Activated T-helper 1 cell treated with anti-CD3 and anti-CD28 coated beads, Interleukin-2, amount 50 U/mL, for 16 hours (primary cell): ENCODE measurements around the gene PBX1.

ENCODE experiments used
- DNase-seq, 2 donors: peaks; one replicate each; pipeline ENCODE4 v3.0.0-alpha.2; 2020; ENCODE audit warnings: low read depth in 1 of 2, low spot score in 1 of 2

PBX1 gene

DNA sequence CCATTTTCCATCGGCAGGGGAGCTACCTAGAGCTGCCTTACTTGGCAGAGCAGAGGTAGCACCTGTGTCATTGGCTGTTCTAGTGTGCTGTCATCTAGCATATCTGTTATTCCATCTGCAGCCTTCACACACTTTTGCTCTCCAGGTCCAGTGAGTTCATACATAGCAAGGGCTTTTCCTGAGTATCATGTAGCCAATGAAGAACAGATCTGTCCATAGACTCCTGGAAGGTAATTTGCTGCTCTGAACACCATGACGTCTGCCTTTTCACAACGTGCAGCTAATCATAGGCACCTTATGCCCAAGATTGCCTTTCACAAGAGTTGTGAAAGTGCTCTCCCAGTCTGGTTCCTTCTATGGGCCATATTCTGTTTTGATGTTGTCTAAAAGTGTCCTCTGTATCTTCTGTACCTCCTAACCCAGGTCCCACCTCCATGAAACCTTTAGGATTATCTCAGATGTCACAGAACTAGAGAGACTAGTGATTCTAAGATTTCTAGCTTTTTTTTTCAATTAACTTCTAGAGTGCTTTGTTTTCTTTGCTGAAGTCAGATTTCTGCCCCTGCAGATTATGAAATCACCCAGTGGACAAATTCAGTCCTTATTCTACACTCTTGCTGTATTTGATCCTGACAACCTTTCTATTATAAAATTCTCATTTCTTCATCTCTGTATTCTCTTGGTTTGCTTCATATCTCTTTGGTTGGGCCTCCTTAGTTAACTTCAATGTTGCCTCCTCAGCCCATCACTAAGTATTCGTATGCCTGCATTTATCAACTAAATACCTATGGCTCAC is 134.8 kb downstream of the PBX1 start:
- DNase-seq = no peak

- DNase-seq = no peak
Observed at GRCh38 chr1:164694505-164694904, 135.5 kb downstream of the PBX1 start.

- no peak for DNase-seq
Observed at GRCh38 chr1:164695956-164696665, 137.1 kb downstream of the PBX1 start.

DNA sequence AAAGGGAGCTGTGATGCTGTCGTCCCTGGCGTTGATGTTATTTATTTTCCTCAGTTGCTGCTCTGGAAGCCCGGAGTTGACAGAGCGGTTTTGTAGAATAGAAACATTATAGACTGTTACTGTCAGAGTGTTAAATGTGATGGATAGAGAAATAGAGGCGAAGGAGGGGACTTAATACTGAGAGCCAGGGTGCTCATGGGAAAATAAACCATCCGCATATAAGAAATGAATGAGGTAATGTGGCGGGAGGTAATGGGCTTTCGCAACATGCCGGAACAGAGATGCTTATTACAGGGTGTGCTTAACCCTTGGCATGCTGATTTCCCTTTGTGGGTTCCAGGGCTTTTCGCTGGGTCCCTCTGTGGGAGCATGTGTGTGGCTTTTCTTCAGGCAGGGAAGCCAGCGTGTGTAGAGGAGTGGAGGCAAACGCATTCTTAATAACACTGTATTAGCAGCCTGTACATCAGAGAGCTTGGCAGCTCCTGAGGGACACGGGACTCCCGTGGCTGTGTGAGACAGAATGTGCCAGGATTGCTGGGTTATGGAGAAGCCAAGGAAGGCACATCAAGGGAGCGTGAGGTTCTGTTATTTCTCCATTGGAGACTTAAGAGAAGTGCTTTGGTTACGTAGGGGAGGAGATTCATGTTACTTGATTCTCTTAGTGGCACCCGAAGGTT is 141.0 kb downstream of the PBX1 start:
- no peak for DNase-seq

- no peak for DNase-seq
Observed at GRCh38 chr1:164700683-164701082, 141.7 kb downstream of the PBX1 start.

DNA sequence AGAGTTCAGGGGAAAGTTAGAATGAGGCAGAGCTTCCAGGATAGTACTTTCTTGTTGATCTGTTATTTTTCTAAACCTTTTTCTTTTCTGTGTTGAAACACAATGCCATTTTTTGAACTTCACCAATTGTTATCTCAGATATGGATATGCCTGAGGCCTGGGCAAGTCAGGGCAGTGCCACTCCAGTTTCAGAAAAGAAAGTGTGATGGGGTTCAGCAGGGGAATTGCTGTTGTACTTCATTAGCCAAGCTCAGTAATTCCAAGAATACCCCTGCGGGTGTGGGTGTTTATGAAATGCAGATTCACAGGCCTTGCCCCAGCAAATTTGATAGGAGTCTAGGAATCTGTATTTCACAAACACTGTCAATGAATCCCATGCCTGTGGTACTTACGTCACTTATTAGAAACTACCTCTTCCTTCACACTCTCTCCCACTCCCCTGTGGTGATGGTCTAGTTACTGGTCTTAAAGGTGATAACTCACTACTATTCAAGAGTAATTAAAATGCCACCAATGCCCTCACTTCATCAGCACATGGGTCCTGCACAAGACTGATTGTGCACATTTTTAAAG is 142.3 kb downstream of the PBX1 start:
- DNase-seq = no peak

GRCh38 chr1:164702216-164702615 is 143.2 kb downstream of the PBX1 start:
- no peak for DNase-seq

- DNase-seq = no peak
Observed at GRCh38 chr1:164702664-164703063, 143.7 kb downstream of the PBX1 start.

GRCh38 chr1:164703463-164703862 is 144.5 kb downstream of the PBX1 start:
- no peak for DNase-seq

DNA sequence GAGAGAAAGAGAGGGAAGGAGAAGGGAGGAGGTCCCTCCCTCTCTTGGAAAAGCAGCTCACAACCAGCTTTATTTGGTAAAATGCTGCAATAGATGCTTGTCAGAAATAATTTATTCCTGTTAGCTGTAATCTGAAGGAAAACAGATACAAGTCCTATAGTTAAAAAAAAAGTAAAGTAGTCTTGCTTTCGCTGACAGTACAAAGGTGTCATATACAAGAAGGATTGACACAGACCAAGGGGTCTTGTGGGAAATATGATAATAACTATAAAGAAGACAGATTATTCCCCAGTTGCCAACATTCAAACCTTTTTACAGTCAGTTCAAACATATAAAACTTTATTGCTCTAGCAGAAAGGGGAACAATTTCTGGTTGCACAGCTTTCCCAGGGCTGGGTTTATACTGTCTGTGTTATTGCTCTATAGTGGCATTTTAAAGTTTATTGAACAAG is 145.0 kb downstream of the PBX1 start:
- DNase-seq = no peak

- no peak for DNase-seq
Observed at GRCh38 chr1:164704954-164705353, 146.0 kb downstream of the PBX1 start.

DNA sequence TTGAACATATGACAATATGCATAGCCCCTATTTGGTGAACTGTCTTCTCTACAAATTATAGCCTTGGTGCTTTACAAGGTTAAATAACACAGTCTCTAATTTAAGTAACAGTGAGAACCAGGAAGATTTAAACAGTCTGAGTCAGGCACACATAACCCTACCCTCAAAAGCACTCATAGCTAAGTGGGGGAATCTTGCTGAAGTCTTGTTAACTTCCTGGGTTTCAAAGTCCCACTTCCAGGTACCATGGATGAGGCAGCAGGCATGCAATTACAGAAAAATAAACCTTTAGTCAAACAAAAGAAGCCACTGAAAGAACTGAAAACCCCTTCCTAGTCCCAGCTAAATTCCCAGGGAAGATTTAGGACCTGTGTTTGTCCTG is 147.6 kb downstream of the PBX1 start:
- no peak for DNase-seq

DNA sequence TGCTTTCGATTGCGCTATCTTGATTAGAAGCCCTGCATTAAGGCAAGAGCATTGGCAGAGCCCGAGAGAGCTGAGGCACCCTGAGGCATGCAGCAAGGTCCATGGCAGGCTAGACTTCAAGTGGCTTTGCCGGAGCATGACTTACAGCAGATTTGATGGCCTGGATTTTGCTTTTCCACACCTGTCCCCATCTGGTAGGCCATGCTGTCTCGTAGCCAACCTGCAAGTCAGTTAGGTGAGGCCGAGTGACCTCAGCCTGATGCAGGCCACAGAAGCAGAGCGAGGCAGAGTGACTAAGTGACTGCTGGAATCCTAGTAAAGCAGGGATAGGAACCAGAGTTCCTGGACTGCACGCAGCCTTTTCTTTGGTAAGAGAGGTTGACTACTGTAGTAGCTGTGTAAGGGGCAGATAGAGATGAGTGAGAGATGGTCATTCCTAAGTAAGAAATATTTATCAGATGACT is 148.9 kb downstream of the PBX1 start:
- DNase-seq = no peak

- no peak for DNase-seq
Observed at GRCh38 chr1:164708596-164708995, 149.6 kb downstream of the PBX1 start.

GRCh38 chr1:164709126-164709525 is 150.1 kb downstream of the PBX1 start:
- DNase-seq = no peak

DNA sequence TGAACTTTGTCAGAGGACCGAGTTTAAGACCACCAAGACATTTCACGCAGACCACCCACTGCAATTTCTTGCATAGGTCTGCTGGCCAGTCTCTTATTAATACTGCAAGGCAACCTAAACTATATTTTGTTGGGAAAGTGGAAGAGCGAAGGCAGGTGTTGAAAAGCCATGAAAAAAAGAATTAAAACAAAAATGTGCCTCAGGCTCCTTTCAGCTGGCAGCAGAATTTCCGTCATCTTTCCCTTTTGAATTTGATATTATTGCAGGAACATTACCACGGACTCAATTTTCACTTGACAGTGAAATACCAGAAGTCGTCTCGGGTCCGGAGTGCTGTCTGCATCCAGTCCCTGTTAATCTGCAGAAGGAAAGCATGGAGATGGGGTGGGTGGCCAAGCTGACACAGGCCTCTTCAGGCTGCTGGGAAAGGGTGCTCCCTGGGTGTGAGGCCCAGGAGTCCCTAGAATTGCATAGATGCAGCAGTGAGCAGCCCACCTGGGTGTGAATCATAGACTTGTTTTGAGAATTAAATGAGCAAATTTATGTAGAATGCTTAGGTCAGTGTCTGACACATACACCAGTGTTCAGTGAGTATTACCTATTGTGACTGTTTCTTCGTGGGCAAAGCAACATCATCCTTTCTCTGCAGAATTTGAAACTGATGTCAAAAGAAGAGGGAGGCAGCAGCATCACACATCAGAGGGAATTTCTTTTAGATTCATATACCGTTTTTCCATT is 150.7 kb downstream of the PBX1 start:
- no peak for DNase-seq

DNA sequence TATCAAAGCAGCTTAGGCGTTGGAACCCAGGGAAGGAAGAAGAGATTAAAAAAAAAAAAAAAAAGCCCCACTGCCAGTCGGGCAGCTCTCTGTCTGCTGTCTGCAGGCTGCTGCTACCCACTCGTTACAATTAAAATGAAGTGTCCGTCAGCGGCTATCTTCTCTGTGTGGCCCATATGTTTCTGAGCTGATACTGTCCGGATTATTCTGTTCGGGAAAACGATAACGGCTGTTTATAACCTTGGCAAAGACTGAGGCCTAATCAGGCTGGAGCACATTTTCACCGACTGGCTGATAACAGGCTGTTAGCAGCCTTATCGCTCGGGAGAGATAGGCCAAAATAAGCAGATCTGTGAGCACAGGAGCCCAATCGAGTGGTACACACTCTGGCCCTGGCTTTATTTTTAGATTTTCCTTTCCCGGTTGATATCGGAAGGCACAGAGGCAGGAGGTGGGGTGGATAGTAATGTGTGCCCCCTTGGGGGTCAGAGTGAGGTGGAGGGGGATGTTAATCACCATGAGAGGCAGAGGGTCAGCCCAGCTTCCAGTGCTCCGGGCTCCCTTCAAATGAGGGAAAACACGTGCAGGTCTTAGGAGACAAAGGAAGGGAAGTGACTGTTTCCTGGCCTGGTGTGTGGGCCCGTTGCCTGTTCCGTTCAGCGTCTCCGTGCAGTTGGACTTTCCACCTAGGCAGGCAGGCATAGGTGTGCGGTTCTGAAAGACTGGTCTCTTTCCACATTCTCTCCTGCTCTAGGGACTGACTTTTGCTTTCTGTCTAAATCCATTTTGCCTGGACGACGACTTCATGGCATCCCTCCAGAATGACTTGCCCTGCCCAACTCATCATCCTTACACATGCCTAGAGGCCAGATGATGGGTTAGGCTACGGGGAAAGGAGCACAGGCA is 153.4 kb downstream of the PBX1 start:
- no peak for DNase-seq

GRCh38 chr1:164713456-164714207 is 154.6 kb downstream of the PBX1 start:
- no peak for DNase-seq
